ENCODE measurements around the gene CDC42BPG. TPM values are rescaled to one million over a fixed set of nuclear protein-coding genes. Genes with fewer than 3 reads are reported as not detected.

The CDC42BPG gene
- total RNA-seq, 1 experiment from 2014 or later = 4.1 TPM

- CTCF ChIA-PET = interaction anchor here (0.7 kb wide), 1 partner anchor 404 kb away, joined by 3 read pairs; no protein-coding TSS in a partner anchor
- DNase-seq (ENCODE audit: low read depth, low spot score) (no peak), ATAC-seq (no peak)
- Histone ChIP-seq H3K27ac (ENCODE audit: low read length) (no peak overlapping the region), H3K27me3 (ENCODE audit: control insufficient read depth, insufficient read depth, low read length) (no peaks in the 10 kb centered on the region), H3K4me3 (ENCODE audit: low read depth in 2 of 2, low read length in 2 of 2) (no peak overlapping the region), H3K4me1 (ENCODE audit: control insufficient read depth, insufficient read depth, low read length) (peaks cover 32% of the 10 kb centered on the region), H3K36me3 (ENCODE audit: control insufficient read depth, insufficient read depth, low read length) (no peaks in the 10 kb centered on the region; the same call in 1 of the 2 replicates), H3K9me3 (ENCODE audit: control insufficient read depth, insufficient read depth, low read depth, low read length) (no peaks in the 10 kb centered on the region)
- no TSS peak for BruUV-seq (replicated peaks)
- intact Hi-C loops (cut with micrococcal nuclease; ENCODE audit: unreplicated experiment) = loop anchor here (10.0 kb wide), 2 partner anchors 185 to 275 kb away; partner anchors contain the start of genes SNX15, TM7SF2 and ZNHIT2
- TF ChIP-seq, protein P1, sequence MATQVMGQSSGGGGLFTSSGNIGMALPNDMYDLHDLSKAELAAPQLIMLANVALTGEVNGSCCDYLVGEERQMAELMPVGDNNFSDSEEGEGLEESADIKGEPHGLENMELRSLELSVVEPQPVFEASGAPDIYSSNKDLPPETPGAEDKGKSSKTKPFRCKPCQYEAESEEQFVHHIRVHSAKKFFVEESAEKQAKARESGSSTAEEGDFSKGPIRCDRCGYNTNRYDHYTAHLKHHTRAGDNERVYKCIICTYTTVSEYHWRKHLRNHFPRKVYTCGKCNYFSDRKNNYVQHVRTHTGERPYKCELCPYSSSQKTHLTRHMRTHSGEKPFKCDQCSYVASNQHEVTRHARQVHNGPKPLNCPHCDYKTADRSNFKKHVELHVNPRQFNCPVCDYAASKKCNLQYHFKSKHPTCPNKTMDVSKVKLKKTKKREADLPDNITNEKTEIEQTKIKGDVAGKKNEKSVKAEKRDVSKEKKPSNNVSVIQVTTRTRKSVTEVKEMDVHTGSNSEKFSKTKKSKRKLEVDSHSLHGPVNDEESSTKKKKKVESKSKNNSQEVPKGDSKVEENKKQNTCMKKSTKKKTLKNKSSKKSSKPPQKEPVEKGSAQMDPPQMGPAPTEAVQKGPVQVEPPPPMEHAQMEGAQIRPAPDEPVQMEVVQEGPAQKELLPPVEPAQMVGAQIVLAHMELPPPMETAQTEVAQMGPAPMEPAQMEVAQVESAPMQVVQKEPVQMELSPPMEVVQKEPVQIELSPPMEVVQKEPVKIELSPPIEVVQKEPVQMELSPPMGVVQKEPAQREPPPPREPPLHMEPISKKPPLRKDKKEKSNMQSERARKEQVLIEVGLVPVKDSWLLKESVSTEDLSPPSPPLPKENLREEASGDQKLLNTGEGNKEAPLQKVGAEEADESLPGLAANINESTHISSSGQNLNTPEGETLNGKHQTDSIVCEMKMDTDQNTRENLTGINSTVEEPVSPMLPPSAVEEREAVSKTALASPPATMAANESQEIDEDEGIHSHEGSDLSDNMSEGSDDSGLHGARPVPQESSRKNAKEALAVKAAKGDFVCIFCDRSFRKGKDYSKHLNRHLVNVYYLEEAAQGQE (IDR thresholded peaks at IDR 0.05; ENCODE audit: insufficient read depth in 1 of 2, low read depth in 2 of 2, low read length in 1 of 2) = no peak
- TF ChIP-seq, protein P2, sequence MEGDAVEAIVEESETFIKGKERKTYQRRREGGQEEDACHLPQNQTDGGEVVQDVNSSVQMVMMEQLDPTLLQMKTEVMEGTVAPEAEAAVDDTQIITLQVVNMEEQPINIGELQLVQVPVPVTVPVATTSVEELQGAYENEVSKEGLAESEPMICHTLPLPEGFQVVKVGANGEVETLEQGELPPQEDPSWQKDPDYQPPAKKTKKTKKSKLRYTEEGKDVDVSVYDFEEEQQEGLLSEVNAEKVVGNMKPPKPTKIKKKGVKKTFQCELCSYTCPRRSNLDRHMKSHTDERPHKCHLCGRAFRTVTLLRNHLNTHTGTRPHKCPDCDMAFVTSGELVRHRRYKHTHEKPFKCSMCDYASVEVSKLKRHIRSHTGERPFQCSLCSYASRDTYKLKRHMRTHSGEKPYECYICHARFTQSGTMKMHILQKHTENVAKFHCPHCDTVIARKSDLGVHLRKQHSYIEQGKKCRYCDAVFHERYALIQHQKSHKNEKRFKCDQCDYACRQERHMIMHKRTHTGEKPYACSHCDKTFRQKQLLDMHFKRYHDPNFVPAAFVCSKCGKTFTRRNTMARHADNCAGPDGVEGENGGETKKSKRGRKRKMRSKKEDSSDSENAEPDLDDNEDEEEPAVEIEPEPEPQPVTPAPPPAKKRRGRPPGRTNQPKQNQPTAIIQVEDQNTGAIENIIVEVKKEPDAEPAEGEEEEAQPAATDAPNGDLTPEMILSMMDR (IDR thresholded peaks at IDR 0.05) = no peak
- TF ChIP-seq SIN3A (IDR thresholded peaks at IDR 0.05; ENCODE audit: borderline replicate concordance, insufficient read depth, low read depth, low read length) = no peak
- TF ChIP-seq POLR2AphosphoS5 (IDR thresholded peaks at IDR 0.05; ENCODE audit: low read depth, low read length) = no peak
- TF ChIP-seq TCF7L2 (IDR thresholded peaks at IDR 0.05; ENCODE audit: low read depth, low read length) = no peak
- in situ Hi-C loops (cut with HindIII; ENCODE audit: low pct_unique_long_range_greater_than_20kb, low sequenced_read_pairs) = no loop called here
- POLR2A ChIA-PET = interaction anchor here (0.6 kb wide), 1 partner anchor 1058 kb away, joined by 7 read pairs; no protein-coding TSS in a partner anchor
Measured at GRCh38 chr11:64839887-64840782, 4.3 kb downstream of the CDC42BPG start.

DNA sequence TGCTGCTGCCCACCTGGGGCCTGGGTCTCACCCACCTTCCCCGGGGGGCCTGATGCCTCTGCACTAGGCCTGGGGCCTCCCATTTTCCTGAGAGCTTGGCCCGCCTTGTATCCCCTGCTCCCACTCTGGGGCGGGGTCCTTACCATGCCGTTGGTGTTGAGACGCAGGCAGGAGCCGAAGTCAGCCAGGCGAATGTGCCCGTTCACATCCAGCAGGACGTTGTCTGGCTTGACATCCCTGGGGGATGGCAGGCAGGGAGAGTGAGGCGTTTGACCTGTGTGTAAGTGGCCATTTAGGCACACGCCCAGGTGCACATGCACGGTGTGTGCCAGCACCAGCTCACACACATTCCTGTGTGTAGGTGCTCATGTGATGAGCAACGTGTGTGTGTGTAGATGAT, 5.1 kb downstream of the CDC42BPG start:
- no peaks in the 10 kb centered on the region; the same call in 1 of the 2 replicates for H3K36me3 ChIP-seq (ENCODE audit: control insufficient read depth, insufficient read depth, low read length)
- no peak overlapping the region for H3K27ac ChIP-seq (ENCODE audit: low read length)
- intact Hi-C loops (cut with micrococcal nuclease; ENCODE audit: unreplicated experiment) = no loop called here
- no peak overlapping the region for H3K4me3 ChIP-seq (ENCODE audit: low read depth in 2 of 2, low read length in 2 of 2)
- ChIA-PET POLR2A (interaction anchor here (0.6 kb wide), 1 partner anchor 1059 kb away, joined by 7 read pairs; no protein-coding TSS in a partner anchor), CTCF (no interaction called here)
- DNase-seq (ENCODE audit: low read depth, low spot score) (no peak), ATAC-seq (no peak)
- in situ Hi-C loops (cut with HindIII; ENCODE audit: low pct_unique_long_range_greater_than_20kb, low sequenced_read_pairs) = no loop called here
- H3K9me3 ChIP-seq (ENCODE audit: control insufficient read depth, insufficient read depth, low read depth, low read length) = no peaks in the 10 kb centered on the region
- H3K27me3 ChIP-seq (ENCODE audit: control insufficient read depth, insufficient read depth, low read length) = no peaks in the 10 kb centered on the region
- no TSS peak for BruUV-seq (replicated peaks)
- peaks cover 37% of the 10 kb centered on the region for H3K4me1 ChIP-seq (ENCODE audit: control insufficient read depth, insufficient read depth, low read length)
- TF ChIP-seq, protein P2 (IDR thresholded peaks at IDR 0.05) = no peak
- TF ChIP-seq TCF7L2 (IDR thresholded peaks at IDR 0.05; ENCODE audit: low read depth, low read length) (no peak), POLR2AphosphoS5 (IDR thresholded peaks at IDR 0.05; ENCODE audit: low read depth, low read length) (no peak)
